ENCODE measurements around the gene ALPK3.

The ALPK3 gene

GRCh38 chr15:84834969-84835368 is 17.8 kb downstream of the ALPK3 start:
- no peak overlapping the region for H3K27ac ChIP-seq (ENCODE audit: low read length)
- no peak overlapping the region for H2AFZ ChIP-seq (ENCODE audit: low read depth, low read length)
- peaks cover 9% of the 10 kb centered on the region for H3K4me1 ChIP-seq (ENCODE audit: low read length)
- H3K4me2 ChIP-seq (ENCODE audit: low read length) = no peak overlapping the region
- no peak overlapping the region for H3K9ac ChIP-seq (ENCODE audit: low read length)
- H3K27me3 ChIP-seq (ENCODE audit: low read depth, low read length) = no peaks in the 10 kb centered on the region
- H4K20me1 ChIP-seq (ENCODE audit: insufficient read depth, low read length) = no peaks in the 10 kb centered on the region
- H3K9me3 ChIP-seq (ENCODE audit: insufficient read depth, low read length) = no peaks in the 10 kb centered on the region
- H3K79me2 ChIP-seq (ENCODE audit: low read length) = no peaks in the 10 kb centered on the region
- no peak overlapping the region for H3K4me3 ChIP-seq (ENCODE audit: low read length)
- H3K36me3 ChIP-seq (replicated peaks; ENCODE audit: low read depth, low read length) = no peaks in the 10 kb centered on the region
- no peak for TF ChIP-seq EZH2phosphoT487 (IDR thresholded peaks at IDR 0.05; ENCODE audit: low read depth)
- no peak for TF ChIP-seq CTCF (IDR thresholded peaks at IDR 0.05; ENCODE audit: low read depth, low read length)

GRCh38 chr15:84835661-84836337 is 18.6 kb downstream of the ALPK3 start:
- Histone ChIP-seq H2AFZ (ENCODE audit: low read depth, low read length) (no peak overlapping the region), H3K4me2 (ENCODE audit: low read length) (no peak overlapping the region), H3K36me3 (replicated peaks; ENCODE audit: low read depth, low read length) (no peaks in the 10 kb centered on the region), H3K4me1 (ENCODE audit: low read length) (peaks cover 6% of the 10 kb centered on the region; the same call in 1 of the 2 replicates), H3K9me3 (ENCODE audit: insufficient read depth, low read length) (no peaks in the 10 kb centered on the region), H3K4me3 (ENCODE audit: low read length) (no peak overlapping the region), H4K20me1 (ENCODE audit: insufficient read depth, low read length) (no peaks in the 10 kb centered on the region), H3K27me3 (ENCODE audit: low read depth, low read length) (no peaks in the 10 kb centered on the region), H3K27ac (ENCODE audit: low read length) (no peak overlapping the region), H3K9ac (ENCODE audit: low read length) (no peak overlapping the region), H3K79me2 (ENCODE audit: low read length) (no peaks in the 10 kb centered on the region)
- TF ChIP-seq CTCF (IDR thresholded peaks at IDR 0.05; ENCODE audit: low read depth, low read length) = no peak

GRCh38 chr15:84836844-84837243 is 19.7 kb downstream of the ALPK3 start:
- no peak for TF ChIP-seq CTCF (IDR thresholded peaks at IDR 0.05; ENCODE audit: low read depth, low read length)
- TF ChIP-seq EZH2phosphoT487 (IDR thresholded peaks at IDR 0.05; ENCODE audit: low read depth) = no peak
- no peaks in the 10 kb centered on the region for H3K27me3 ChIP-seq (ENCODE audit: low read depth, low read length)
- H3K9ac ChIP-seq (ENCODE audit: low read length) = no peak overlapping the region
- H3K27ac ChIP-seq (ENCODE audit: low read length) = no peak overlapping the region
- no peaks in the 10 kb centered on the region for H3K79me2 ChIP-seq (ENCODE audit: low read length)
- H3K36me3 ChIP-seq (replicated peaks; ENCODE audit: low read depth, low read length) = no peaks in the 10 kb centered on the region
- H4K20me1 ChIP-seq (ENCODE audit: insufficient read depth, low read length) = no peaks in the 10 kb centered on the region
- H3K9me3 ChIP-seq (ENCODE audit: insufficient read depth, low read length) = no peaks in the 10 kb centered on the region
- no peak overlapping the region for H3K4me3 ChIP-seq (ENCODE audit: low read length)
- no peak overlapping the region for H3K4me2 ChIP-seq (ENCODE audit: low read length)
- no peak overlapping the region for H2AFZ ChIP-seq (ENCODE audit: low read depth, low read length)
- peaks cover 6% of the 10 kb centered on the region; the same call in 1 of the 2 replicates for H3K4me1 ChIP-seq (ENCODE audit: low read length)

- TF ChIP-seq EZH2phosphoT487 (IDR thresholded peaks at IDR 0.05; ENCODE audit: low read depth) (no peak), CTCF (IDR thresholded peaks at IDR 0.05; ENCODE audit: low read depth, low read length) (no peak)
- Histone ChIP-seq H3K4me2 (ENCODE audit: low read length) (no peak overlapping the region), H3K9ac (ENCODE audit: low read length) (no peak overlapping the region), H3K9me3 (ENCODE audit: insufficient read depth, low read length) (no peaks in the 10 kb centered on the region), H3K36me3 (replicated peaks; ENCODE audit: low read depth, low read length) (no peaks in the 10 kb centered on the region), H3K27me3 (ENCODE audit: low read depth, low read length) (no peaks in the 10 kb centered on the region), H2AFZ (ENCODE audit: low read depth, low read length) (no peak overlapping the region), H4K20me1 (ENCODE audit: insufficient read depth, low read length) (no peaks in the 10 kb centered on the region), H3K4me3 (ENCODE audit: low read length) (no peak overlapping the region), H3K4me1 (ENCODE audit: low read length) (peaks cover 6% of the 10 kb centered on the region; the same call in 1 of the 2 replicates), H3K27ac (ENCODE audit: low read length) (no peak overlapping the region), H3K79me2 (ENCODE audit: low read length) (no peaks in the 10 kb centered on the region)
Measured at GRCh38 chr15:84839714-84840113, 22.6 kb downstream of the ALPK3 start.
